HepG2 (cell line): Measurements from ENCODE around the gene PRKAR2B. TPM values are rescaled to one million over a fixed set of nuclear protein-coding genes. Genes with fewer than 3 reads are reported as not detected.

Source experiments
- ATAC-seq: fragments of 200-7000 bp; cut with Tn5 transposase; 3 replicates; pipeline ENCODE4 v1.9.1; 2020; ENCODE audit warnings: mild to moderate bottlenecking, moderate library complexity
- BruUV-seq: library from RNA; stranded (reverse); fragments of 400-500 nt; replicated peaks from 2 replicates; lab custom pipeline; 2021; lab: Mats Ljungman, UMichigan
- CTCF ChIA-PET: fragments of 300-600 bp; formaldehyde crosslinking; extraction: SDS; loops from one replicate; lab custom pipeline; 2021; ENCODE audit warnings: low total read pairs, inconsistent platforms, low intra/inter-chr PET ratio; lab: Yijun Ruan, JAX
- POLR2A ChIA-PET: fragments of 350-600 bp; sonication (Branson Sonifier 250); formaldehyde crosslinking; loops from one replicate; lab custom pipeline; 2020; ENCODE audit warnings: antibody characterized with exemption, inconsistent platforms; lab: Yijun Ruan, JAX
- DNase-seq: peaks from one replicate; pipeline ENCODE4 v3.0.0-alpha.2; 2015; ENCODE audit warnings: low spot score
- FAIRE-seq: peaks from 3 replicates; lab custom pipeline; 2011; peaks lifted over from hg19 to GRCh38; lab: Jason Lieb, UNC
- H2AFZ ChIP-seq: one replicate; pipeline ENCODE4 v1.6.1; 2011; ENCODE audit warnings: low read length, inconsistent platforms
- H3K27ac ChIP-seq: fragments of 300-600 bp; 3 replicates; pipeline ENCODE4 v1.8.0; 2011; ENCODE audit warnings: mixed run types, mild to moderate bottlenecking, mixed read lengths, low read length, inconsistent platforms; ENCODE audit not compliant: insufficient read depth; ENCODE audit errors: extremely low read length
- H3K27me3 ChIP-seq, 2 experiments: fragments of 200-600 bp in 1 of 2; 2 replicates in 1 of 2; 3 replicates in 1 of 2; pipeline versions ENCODE4 v1.6.0 to v1.8.0; 2011; ENCODE audit warnings: low read length in 2 of 2, mild to moderate bottlenecking in 2 of 2, moderate library complexity in 2 of 2, inconsistent platforms in 1 of 2; ENCODE audit not compliant: insufficient read depth in 2 of 2, control insufficient read depth in 1 of 2
- H3K36me3 ChIP-seq, 2 experiments: fragments of 200-600 bp in 1 of 2; replicated peaks in 1 of 2; 2 replicates in 1 of 2; 3 replicates in 1 of 2; pipeline versions ENCODE4 v1.5.1 to v1.8.0; 2011; ENCODE audit warnings: low read length in 2 of 2, inconsistent platforms in 1 of 2; ENCODE audit not compliant: insufficient read depth in 2 of 2, control insufficient read depth in 1 of 2
- H3K4me1 ChIP-seq: 2 replicates; pipeline ENCODE4 v1.5.1; 2012; ENCODE audit warnings: low read length, inconsistent platforms; ENCODE audit not compliant: insufficient read depth
- H3K4me2 ChIP-seq: 2 replicates; pipeline ENCODE4 v1.6.0; 2011; ENCODE audit warnings: low read depth, low read length, inconsistent platforms
- H3K4me3 ChIP-seq, 3 experiments: fragments of 200-600 bp in 1 of 3; sonication (generic), shearing (Covaris generic) in 1 of 3; replicated peaks in 1 of 3; 2 replicates each; pipeline ENCODE4 v1.5.1; 2011 to 2016; ENCODE audit warnings: low read length in 3 of 3, inconsistent platforms in 2 of 3, low read depth in 2 of 3, mild to moderate bottlenecking in 2 of 3, control low read depth in 1 of 3, mixed read lengths in 1 of 3; ENCODE audit not compliant: insufficient read depth in 1 of 3
- H3K79me2 ChIP-seq: one replicate; pipeline ENCODE4 v1.6.1; 2011; ENCODE audit warnings: low read length, inconsistent platforms; ENCODE audit not compliant: insufficient read depth
- H3K9ac ChIP-seq: 2 replicates; pipeline ENCODE4 v1.6.0; 2011; ENCODE audit warnings: mild to moderate bottlenecking, low read depth, low read length, inconsistent platforms; ENCODE audit not compliant: insufficient read depth
- H3K9me3 ChIP-seq: 2 replicates; pipeline ENCODE4 v1.5.1; 2012; ENCODE audit warnings: mild to moderate bottlenecking, low read length
- H4K20me1 ChIP-seq: 2 replicates; pipeline ENCODE4 v1.6.0; 2011; ENCODE audit warnings: inconsistent platforms, mild to moderate bottlenecking, low read length, moderate library complexity; ENCODE audit not compliant: insufficient read depth
- DDIT3 ChIP-seq: sonication (generic); formaldehyde crosslinking; IDR thresholded peaks from 2 replicates; pipeline ENCODE4 v1.4.0; 2020; ENCODE audit warnings: mild to moderate bottlenecking, missing genetic modification reagents
- NONO ChIP-seq, 2 experiments: fragments of 450-650 bp in 1 of 2; sonication (generic) in 1 of 2; formaldehyde crosslinking in 1 of 2; IDR thresholded peaks in 1 of 2; conservative IDR thresholded peaks in 1 of 2; 2 replicates each; pipeline versions ENCODE4 v1.6.1 to v1.8.0; 2017 to 2022; ENCODE audit warnings: mild to moderate bottlenecking in 1 of 2, missing genetic modification reagents in 1 of 2, moderate library complexity in 1 of 2
- PREB ChIP-seq: sonication (generic); formaldehyde crosslinking; IDR thresholded peaks from 2 replicates; pipeline ENCODE4 v1.4.0; 2020; ENCODE audit warnings: missing genetic modification reagents
- RFX3 ChIP-seq: IDR thresholded peaks from 2 replicates; pipeline ENCODE4 v1.6.1; 2016; ENCODE audit warnings: missing biosample characterization, missing genetic modification reagents
- SCMH1 ChIP-seq: sonication (generic); formaldehyde crosslinking; IDR thresholded peaks from 2 replicates; pipeline ENCODE4 v1.9.0; 2021; ENCODE audit warnings: missing genetic modification reagents, mild to moderate bottlenecking, borderline replicate concordance
- SMYD3 ChIP-seq: sonication (generic); formaldehyde crosslinking; IDR thresholded peaks from 2 replicates; pipeline ENCODE4 v1.8.1; 2023; ENCODE audit warnings: mild to moderate bottlenecking, missing genetic modification reagents
- XBP1 ChIP-seq: sonication (generic); formaldehyde crosslinking; IDR thresholded peaks from 2 replicates; pipeline ENCODE4 v1.5.0; 2020; ENCODE audit warnings: missing genetic modification reagents
- ZFP41 ChIP-seq: sonication (generic); formaldehyde crosslinking; IDR thresholded peaks from 2 replicates; pipeline ENCODE4 v1.4.0; 2020; ENCODE audit warnings: mild to moderate bottlenecking, missing genetic modification reagents, borderline replicate concordance
- ZNF280D ChIP-seq: sonication (generic); formaldehyde crosslinking; IDR thresholded peaks from 2 replicates; pipeline ENCODE4 v1.5.1; 2020; ENCODE audit warnings: mild to moderate bottlenecking, missing genetic modification reagents
- ZNF383 ChIP-seq: sonication (generic); formaldehyde crosslinking; IDR thresholded peaks from 2 replicates; pipeline ENCODE4 v1.4.0; 2020; ENCODE audit warnings: missing genetic modification reagents, mild to moderate bottlenecking, borderline replicate concordance
- ZNF556 ChIP-seq: sonication (generic); formaldehyde crosslinking; IDR thresholded peaks from 2 replicates; pipeline ENCODE4 v1.4.0; 2020; ENCODE audit warnings: mild to moderate bottlenecking, missing genetic modification reagents, borderline replicate concordance
- ZNF652 ChIP-seq: IDR thresholded peaks from 2 replicates; pipeline ENCODE4 v1.6.1; 2016; ENCODE audit warnings: low read depth, borderline replicate concordance
- ZSCAN22 ChIP-seq: sonication (generic); formaldehyde crosslinking; IDR thresholded peaks from 2 replicates; pipeline ENCODE4 v1.4.0; 2020; ENCODE audit warnings: mild to moderate bottlenecking, missing genetic modification reagents
- WGBS: methylation state at CpG from one replicate; pipeline ENCODE4 v1.1.6; 2017; ENCODE audit warnings: low lambda C conversion rate; 5-methylcytosine and 5-hydroxymethylcytosine counted together
- in situ Hi-C: cut with HindIII; loops from 2 replicates; pipeline ENCODE4 v1.10.0; 2017; ENCODE audit warnings: low pct_unique_long_range_greater_than_20kb; ENCODE audit not compliant: extremely low pct_ligation_motif_present
- intact Hi-C: fragments of 100-400 bp; cut with micrococcal nuclease; formaldehyde crosslinking; loops from one replicate; pipeline ENCODE4 v1.10.0; 2022; ENCODE audit not compliant: unreplicated experiment
- polyA plus RNA-seq, 8 experiments: library from polyadenylated mRNA; depleted of rRNA in 3 of 8; stranded (reverse) in 7 of 8; unstranded in 1 of 8; fragments of >200 nt; fragmentation: Illumina TruSeq in 4 of 8; extraction: Trizol in 4 of 8; gene quantifications; 2 replicates each; pipeline versions ENCODE4 v1.2.1 to v1.2.3, GENCODE V29; 2011 to 2016; ENCODE audit warnings: low read depth in 4 of 8, missing spikeins in 1 of 8, mixed read lengths in 1 of 8; ENCODE audit not compliant: insufficient read depth in 1 of 8
- total RNA-seq, 5 experiments: library from RNA; depleted of rRNA; stranded (reverse); fragments of >200 nt; fragmentation: Illumina TruSeq; extraction: Trizol; gene quantifications; 2 replicates each; pipeline ENCODE4 v1.2.3, GENCODE V29; 2016; ENCODE audit warnings: low read depth in 1 of 5

PRKAR2B gene
- total and polyA plus RNA-seq, 2 of the 13 experiments (the other 11 are each of a cell fraction or from before 2014, with no cell fraction given), result not detected

GRCh38 chr7:107045195-107045960, 873 bp downstream of the PRKAR2B start:
- H3K9ac ChIP-seq, result no peak overlapping the region
- no peak overlapping the region for H3K27ac ChIP-seq
- no peak overlapping the region for H2AFZ ChIP-seq
- no peak for FAIRE-seq
- no TSS peak for BruUV-seq
- no peaks in the 10 kb centered on the region for H3K36me3 ChIP-seq
- in situ Hi-C loops, result no loop called here
- peaks cover 3 to 33% of the 10 kb centered on the region in 2 experiments; a peak in 4 of 5 replicates for H3K27me3 ChIP-seq
- intact Hi-C loops, result no loop called here
- WGBS, result 38% methylated on average over 27 of the region's 29 CpGs
- no peaks in the 10 kb centered on the region for H3K79me2 ChIP-seq
- CTCF ChIA-PET, result no interaction called here
- TF ChIP-seq SCMH1 (CRISPR knock-in tag) (no peak), PREB (CRISPR knock-in tag) (no peak), ZNF652 (CRISPR knock-in tag) (no peak), RFX3 (no peak), ZNF383 (CRISPR knock-in tag) (no peak), ZNF280D (CRISPR knock-in tag) (no peak), ZFP41 (no peak), DDIT3 (CRISPR knock-in tag) (no peak), XBP1 (CRISPR knock-in tag) (no peak), SMYD3 (CRISPR knock-in tag) (no peak), NONO (IDR thresholded peaks at IDR 0.05) (no peak), NONO (CRISPR knock-in tag; conservative IDR thresholded peaks at IDR 0.05) (no peak), ZSCAN22 (CRISPR knock-in tag) (no peak), ZNF556 (no peak)
- peaks cover 9% of the 10 kb centered on the region for H3K4me1 ChIP-seq
- POLR2A ChIA-PET, result no interaction called here
- no peak for DNase-seq
- peak overlapping the region; percentile 76; the same call in 1 of the 2 replicates for H3K4me2 ChIP-seq
- H4K20me1 ChIP-seq, result no peaks in the 10 kb centered on the region
- no peak for ATAC-seq
- H3K4me3 ChIP-seq, result peak overlapping the region; percentile 30 to 70 (median 46); a peak in 4 of 6 replicates
- no peaks in the 10 kb centered on the region for H3K9me3 ChIP-seq
